D341Med (cell line): Measurements from ENCODE around the gene DHRS2.
A peak's percentile ranks its signal among the peaks of the same experiment; 100 is the strongest.
"Not testable (repeated sequence)": the region's sequence is repeated elsewhere in the genome, so short reads cannot be mapped to it uniquely, and the experiment has no call there.

Experiments
- DNase-seq: peaks from one replicate; pipeline ENCODE4 v3.0.0; 2012; ENCODE audit warnings: low spot score

Gene DHRS2

GRCh38 chr14:23633160-23633701, 2.9 kb upstream of the DHRS2 start:
- no peak for DNase-seq

DNA sequence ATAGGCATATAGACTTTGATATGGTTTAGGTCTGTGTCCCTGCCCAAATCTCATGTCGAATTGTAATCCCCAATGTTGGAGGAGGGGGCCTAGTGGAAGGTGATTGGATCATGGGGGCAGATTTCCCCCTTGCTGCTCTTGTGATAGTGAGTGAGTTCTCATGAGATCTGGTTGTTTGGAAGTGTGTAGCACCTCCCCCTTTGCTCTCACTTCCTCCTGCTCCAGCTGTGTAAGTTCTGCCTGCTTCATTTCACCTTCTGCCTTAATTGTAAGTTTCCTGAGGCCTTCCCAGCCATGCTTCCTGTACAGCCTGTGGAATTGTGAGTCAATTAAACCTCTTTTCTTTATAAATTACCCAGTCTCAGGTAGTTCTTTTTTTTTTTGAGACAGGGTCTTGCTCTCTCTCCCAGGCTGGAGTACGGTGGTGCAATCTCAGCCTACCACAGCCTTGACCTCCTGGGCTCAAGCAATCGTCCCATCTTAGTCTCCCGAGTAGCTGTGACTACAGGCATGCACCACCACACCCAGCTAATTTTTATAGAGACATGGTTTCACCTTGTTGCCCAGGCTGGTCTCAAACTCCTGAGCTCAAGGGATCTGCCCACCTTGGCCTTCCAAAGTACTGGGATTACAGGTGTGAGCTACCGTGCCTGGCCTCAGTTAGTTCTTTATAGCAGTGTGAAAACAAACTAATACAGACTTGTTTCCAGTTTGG, 1.3 kb upstream of the DHRS2 start:
- not testable (repeated sequence) for DNase-seq

- not testable (repeated sequence) for DNase-seq
Measured at GRCh38 chr14:23637312-23637654, 1.1 kb downstream of the DHRS2 start.

DNA sequence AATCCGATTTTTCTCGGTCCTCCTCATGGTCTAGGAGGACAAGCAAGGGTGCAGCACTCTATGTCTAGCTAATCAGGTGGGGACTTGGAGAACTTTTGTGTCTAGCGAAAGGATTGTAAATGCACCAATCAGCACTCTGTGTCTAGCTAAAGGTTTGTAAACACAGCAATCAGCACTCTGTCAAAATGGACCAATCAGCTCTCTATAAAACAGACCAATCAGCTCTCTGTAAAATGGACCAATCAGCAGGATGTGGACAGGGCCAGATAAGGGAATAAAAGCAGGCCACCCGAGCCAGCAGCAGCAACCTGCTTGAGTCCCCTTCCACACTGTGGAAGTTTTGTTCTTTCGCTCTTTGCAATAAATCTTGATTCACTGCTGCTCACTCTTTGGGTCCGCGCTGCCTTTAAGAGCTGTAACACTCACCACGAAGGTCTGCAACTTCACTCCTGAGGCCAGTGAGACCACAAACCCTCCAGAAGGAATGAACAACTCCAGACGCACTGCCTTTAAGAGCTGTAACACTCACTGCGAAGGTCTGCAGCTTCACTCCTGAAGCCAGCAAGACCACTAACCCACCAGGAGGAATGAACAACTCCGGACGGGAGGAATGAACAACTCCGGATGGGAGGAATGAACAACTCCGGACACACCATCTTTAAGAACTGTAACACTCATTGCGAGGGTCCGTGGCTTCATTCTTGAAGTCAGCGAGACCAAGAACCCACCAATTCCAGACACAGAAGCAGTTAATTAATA, 1.7 kb downstream of the DHRS2 start:
- DNase-seq: not testable (repeated sequence)

DNA sequence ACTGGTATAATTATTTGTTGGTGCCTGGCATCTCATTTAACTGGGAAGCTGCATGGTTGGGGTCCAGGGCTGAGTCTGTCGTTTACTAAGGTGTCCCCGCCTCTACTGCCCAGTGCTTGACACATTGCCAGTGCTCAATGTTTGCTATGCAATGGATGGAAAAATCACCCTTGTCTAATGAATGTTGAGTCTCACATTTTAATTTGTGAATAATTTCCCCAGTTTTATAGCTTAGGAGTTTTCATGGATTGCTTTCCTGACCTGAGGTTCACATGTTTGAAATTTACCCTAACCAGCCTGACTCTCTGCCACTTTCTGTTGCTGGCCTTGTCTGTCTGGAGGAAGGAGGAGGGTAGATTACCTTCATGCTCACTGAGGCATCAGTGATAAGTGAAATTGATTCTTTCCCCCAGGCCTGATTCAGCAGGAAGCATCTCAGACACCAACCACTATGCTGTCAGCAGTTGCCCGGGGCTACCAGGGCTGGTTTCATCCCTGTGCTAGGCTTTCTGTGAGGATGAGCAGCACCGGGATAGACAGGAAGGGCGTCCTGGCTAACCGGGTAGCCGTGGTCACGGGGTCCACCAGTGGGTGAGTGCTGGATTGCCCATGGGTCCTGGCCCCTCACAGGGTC, 2.4 kb downstream of the DHRS2 start:
- DNase-seq: no peak

DNA sequence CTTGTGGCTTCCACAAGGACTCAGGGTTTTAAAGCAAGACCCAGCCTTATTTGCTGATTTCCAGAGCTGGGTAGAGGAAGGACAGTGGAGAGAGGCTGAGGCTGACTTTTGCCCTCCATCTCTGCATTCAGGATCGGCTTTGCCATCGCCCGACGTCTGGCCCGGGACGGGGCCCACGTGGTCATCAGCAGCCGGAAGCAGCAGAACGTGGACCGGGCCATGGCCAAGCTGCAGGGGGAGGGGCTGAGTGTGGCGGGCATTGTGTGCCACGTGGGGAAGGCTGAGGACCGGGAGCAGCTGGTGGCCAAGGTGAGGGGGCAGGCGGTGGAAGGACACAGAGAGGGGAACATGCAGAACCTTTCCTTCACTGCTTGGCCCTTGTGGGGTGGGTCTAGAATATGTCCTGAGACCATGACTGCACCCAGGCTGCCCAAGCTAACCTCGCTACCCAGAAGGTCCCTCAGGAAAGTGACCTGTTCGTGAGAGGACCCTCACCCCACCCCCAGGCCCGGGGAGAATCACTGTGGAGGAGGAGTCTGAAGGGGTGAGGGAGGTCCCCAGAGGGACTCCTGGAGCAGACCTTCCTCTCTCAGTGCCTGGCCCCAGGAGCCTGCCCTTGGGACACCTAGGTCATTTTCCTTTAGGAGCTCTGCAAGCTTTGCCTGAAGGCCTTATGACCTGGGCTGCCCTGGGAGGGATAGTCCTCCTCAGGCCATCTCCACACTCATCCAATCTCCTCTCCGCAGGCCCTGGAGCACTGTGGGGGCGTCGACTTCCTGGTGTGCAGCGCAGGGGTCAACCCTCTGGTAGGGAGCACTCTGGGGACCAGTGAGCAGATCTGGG, 3.1 kb downstream of the DHRS2 start:
- no peak for DNase-seq

DNA sequence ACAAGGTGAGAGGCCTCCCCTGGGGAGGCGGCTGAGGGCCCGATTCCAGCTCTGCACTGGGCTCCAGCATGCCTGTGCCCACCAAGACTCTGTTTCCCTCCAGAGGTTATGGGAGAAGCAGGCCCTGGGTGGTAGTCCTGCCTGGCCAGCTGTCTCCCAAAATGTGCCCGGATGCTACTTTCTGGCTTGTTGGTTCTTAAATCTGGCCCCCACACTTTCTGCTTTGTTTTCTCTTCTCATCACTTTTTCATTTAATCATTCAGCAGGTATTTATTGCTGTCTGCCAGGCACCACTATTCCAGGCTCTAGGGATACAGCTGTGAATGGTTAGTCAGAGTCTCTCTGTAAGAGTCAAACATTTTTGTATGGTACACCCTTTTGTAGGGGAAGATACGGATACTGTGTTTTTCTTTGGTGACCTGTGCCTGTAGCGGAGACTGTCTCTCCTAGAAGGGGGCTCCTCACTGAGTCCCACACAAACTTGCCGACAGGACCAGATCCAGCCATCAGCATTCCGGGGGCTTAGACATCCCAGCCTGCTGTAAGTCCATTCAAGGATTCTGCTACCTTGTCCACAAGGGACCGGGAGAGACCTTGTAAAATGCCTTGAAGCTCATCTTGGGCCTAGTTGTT, 3.8 kb downstream of the DHRS2 start:
- no peak for DNase-seq

GRCh38 chr14:23640524-23641141, 4.5 kb downstream of the DHRS2 start:
- peak; percentile 64 for DNase-seq

DNA sequence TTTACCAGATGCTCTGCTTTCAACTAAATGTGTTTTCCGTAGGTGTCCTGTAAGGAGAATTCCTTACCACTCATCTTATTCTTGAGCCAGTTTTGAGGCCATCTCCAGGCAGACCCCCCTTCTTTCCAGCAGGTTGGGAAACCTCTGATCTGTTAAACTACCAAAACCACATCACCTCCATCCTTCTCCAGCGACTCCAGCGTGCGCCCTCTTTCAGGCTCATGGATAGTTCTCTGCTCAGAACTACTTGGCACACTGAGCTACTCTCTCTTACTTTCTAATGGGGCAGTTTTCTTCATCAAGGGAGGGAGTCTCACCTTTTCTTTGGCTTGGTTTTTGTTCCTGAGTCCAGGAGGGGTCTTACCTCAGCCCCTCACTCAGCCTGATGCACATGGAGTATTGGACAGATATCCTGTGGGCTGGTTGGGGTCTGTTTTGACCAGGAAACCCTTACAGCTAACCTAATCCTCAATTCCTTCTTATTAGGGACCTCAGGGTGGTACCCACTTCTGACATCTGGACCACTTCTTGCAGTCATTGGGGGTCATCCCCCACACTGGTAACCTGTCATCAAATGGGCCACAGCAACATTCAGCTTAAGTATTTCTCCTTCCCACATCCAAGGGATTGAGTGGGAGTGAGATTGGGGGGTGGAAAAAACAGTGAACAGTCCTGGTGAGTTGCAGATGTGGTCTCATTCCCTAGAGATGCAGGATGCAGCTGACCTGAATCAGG, 5.2 kb downstream of the DHRS2 start:
- no peak for DNase-seq

DNA sequence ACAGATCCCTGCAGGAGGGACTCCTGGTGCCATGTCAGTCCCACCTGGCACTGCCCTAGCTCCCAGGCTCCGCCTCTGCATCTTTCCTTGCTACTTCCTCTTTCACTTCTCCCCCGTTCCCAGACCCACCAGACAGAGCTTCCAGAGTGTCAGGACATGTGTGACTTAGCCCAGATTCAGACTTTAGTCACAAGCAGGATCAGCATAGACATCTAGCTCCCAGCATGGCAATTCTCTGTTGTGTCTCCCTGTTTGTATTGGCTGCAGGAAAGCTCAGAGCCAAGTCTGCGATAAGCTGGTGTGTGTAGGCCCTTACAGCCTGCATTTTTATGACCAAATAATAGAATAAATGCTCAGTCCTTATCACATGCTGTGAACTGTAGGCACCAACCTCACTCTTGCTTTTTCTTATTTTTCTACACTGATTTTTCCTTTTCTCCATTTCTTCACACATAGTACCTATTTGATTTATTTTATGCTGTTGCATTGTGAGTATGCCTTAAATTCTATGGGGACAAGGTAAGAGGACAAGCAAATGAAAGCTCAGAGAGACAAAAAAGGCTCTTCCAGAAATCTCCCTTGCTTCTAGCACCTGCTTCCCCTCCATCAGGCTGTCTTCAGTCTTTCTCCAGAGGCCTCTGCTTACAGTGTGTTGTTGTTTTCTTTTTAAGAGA, 5.9 kb downstream of the DHRS2 start:
- no peak for DNase-seq

DNA sequence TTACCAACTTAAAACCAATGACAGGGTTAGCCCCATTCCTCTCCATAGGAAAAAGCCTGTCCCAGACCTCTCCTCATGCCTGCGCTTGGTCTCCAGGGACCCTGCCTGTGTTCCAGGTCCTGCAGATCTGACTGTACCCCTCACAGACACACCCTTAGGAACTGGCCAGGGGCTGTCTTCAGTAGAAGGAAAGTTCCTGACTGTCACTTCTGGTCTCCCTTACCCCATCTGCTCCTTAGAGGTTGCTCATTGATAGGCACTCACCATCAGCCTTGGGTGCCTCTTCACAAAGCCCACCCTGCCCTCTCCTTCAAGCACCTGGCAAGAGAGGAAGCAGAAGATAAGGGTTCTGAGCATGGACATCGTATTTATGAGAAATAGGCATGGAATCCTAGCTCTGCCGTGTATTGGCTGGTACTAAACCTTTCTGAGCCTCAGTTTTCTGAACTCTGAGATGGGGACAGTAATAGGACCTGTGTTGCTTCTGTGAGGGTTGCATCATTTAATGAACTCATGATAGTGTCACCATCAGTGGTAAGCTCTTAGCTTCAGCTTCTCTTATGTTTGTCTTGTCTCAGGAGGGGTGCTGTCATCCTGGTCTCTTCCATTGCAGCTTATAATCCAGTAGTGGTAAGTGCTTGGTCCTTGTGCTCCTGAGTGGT, 7.5 kb downstream of the DHRS2 start:
- DNase-seq: no peak

GRCh38 chr14:23644195-23644918, 8.2 kb downstream of the DHRS2 start:
- no peak for DNase-seq

DNA sequence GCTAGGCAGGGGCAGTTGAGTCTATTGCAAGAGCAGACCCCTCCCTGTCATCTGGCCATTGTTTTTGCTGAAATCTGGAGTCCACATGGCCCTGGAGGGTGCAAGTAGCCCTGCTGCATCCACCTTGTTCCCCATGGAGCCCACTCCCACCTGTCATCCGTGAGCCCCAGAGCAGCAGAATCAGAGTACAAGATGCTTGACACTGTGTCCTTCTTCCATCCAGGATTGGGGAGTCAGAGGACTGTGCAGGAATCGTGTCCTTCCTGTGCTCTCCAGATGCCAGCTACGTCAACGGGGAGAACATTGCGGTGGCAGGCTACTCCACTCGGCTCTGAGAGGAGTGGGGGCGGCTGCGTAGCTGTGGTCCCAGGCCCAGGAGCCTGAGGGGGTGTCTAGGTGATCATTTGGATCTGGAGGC, 8.8 kb downstream of the DHRS2 start:
- DNase-seq: no peak

- no peak for DNase-seq
Measured at GRCh38 chr14:23645504-23645811, 9.3 kb downstream of the DHRS2 start.

GRCh38 chr14:23645812-23646647, 9.9 kb downstream of the DHRS2 start:
- DNase-seq: no peak

DNA sequence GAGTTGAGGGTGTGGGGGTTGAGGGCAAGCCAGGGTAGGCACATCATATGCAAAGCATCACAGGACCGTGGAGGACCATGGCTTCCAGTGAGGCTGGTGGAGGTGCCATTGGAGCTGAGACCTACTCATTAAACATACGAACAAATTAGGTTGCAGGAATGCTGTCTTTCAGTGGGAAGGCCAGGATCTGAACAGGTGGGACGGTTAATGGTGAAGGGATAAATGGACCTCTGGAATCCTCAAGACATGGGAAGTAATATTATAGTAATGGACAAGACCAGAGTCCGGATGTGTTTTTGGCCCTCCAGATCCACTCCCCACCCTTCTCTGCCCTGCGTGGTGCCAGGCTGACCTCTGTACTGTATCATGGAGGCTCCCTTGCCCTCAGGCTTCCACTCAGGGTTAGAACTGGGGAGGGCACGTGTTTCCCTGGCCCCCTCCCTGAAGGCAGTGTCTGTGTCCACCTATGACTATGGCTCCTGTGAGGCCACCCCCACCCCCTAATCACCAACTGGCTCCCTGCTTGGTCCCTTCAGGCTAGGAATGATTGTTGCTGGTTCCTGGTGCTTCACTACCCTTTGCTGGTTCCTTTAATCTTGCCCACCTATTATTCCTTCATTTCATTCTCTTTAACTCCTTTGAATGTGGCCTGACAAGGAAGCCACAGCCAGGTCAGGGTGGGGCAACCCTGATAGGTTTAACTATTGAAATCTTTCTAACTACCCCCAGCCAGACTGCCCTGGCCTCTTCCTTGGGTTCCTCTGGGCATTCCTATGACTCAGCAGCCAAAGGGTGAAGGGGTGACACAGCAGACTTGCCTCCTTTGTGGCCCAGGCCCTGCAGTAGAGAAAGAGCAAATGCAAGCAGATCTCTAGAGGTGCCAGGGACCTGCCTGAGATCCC, 10.7 kb downstream of the DHRS2 start:
- no peak for DNase-seq

GRCh38 chr14:23647619-23648018, 11.5 kb downstream of the DHRS2 start:
- no peak for DNase-seq
